H1 (cell line): Measurements from ENCODE around the gene RASAL2. TPM values are rescaled to one million over a fixed set of nuclear protein-coding genes. Genes with fewer than 3 reads are reported as not detected.

Experiments
- CHD1 ChIP-seq: IDR thresholded peaks from 2 replicates; pipeline ENCODE4 v1.6.1; 2012; ENCODE audit warnings: low read depth, low read length, improper control_type of control experiment
- HDAC6 ChIP-seq: IDR thresholded peaks from one replicate; pipeline ENCODE4 v1.7.1; 2012; ENCODE audit warnings: low read depth, mild to moderate bottlenecking, inconsistent platforms, low read length, moderate library complexity
- TEAD4 ChIP-seq: IDR thresholded peaks from 2 replicates; pipeline ENCODE4 v1.6.1; 2012; ENCODE audit warnings: low read depth, low read length, inconsistent platforms, mixed read lengths
- polyA plus RNA-seq, 7 experiments: library from polyadenylated mRNA; depleted of rRNA in 3 of 7; stranded (reverse) in 5 of 7; unstranded in 2 of 7; fragments of >200 nt in 5 of 7; fragments of 200-250 nt in 2 of 7; gene quantifications; 1 replicate in 5 of 7; 2 replicates in 1 of 7; 4 replicates in 1 of 7; pipeline versions ENCODE4 v1.2.1 to v1.2.3, GENCODE V29; 2011 to 2013; ENCODE audit warnings: missing spikeins in 2 of 7, mixed read lengths in 2 of 7
- total RNA-seq: library from RNA; stranded (reverse); fragmentation: NEBNext Ultra II Directional; extraction: Animal tissue kit (Norgen Biotek cat#: 25700); gene quantifications from 2 replicates; pipeline ENCODE4 v1.2.1, GENCODE V29; 2021

RASAL2 gene
- total and polyA plus RNA-seq, 2 of the 8 experiments (the other 6 are each of a cell fraction or from before 2014, with no cell fraction given): 15.9 to 32.5 TPM

GRCh38 chr1:178360421-178360820, 266.5 kb downstream of the RASAL2 start (continued):
- no peak for TF ChIP-seq CHD1
- TF ChIP-seq HDAC6: no peak
- no peak for TF ChIP-seq TEAD4
- TF ChIP-seq, all 59 proteins: peak for 0
